ENCODE data around the gene P2RY6.

Gene P2RY6

GRCh38 chr11:73320763-73321603 lies 48.8 kb downstream of the P2RY6 start:
- DNase-seq: no peak

GRCh38 chr11:73321604-73322381 lies 49.7 kb downstream of the P2RY6 start:
- no peak for DNase-seq

GRCh38 chr11:73322382-73323306 lies 50.5 kb downstream of the P2RY6 start:
- no peak for DNase-seq

- DNase-seq: peak; percentile 9
Measured at GRCh38 chr11:73323464-73323863, 51.3 kb downstream of the P2RY6 start.

- DNase-seq: no peak
Measured at GRCh38 chr11:73324116-73324515, 52.0 kb downstream of the P2RY6 start.

GRCh38 chr11:73324665-73325035 lies 52.5 kb downstream of the P2RY6 start:
- no peak for DNase-seq

- no peak for DNase-seq
Measured at GRCh38 chr11:73325036-73325981, 53.2 kb downstream of the P2RY6 start.

GRCh38 chr11:73326929-73327811 lies 55.0 kb downstream of the P2RY6 start:
- DNase-seq: no peak

GRCh38 chr11:73327812-73328364 lies 55.8 kb downstream of the P2RY6 start:
- no peak for DNase-seq

GRCh38 chr11:73330569-73331093 lies 58.5 kb downstream of the P2RY6 start:
- DNase-seq: no peak

- DNase-seq: no peak
Measured at GRCh38 chr11:73331138-73331916, 59.2 kb downstream of the P2RY6 start.

- DNase-seq: no peak
Measured at GRCh38 chr11:73333173-73333572, 61.0 kb downstream of the P2RY6 start.

GRCh38 chr11:73333640-73334383 lies 61.7 kb downstream of the P2RY6 start:
- DNase-seq: no peak

GRCh38 chr11:73334384-73335203 lies 62.5 kb downstream of the P2RY6 start:
- no peak for DNase-seq

GRCh38 chr11:73335204-73335923 lies 63.2 kb downstream of the P2RY6 start:
- peak; percentile 89 for DNase-seq

- DNase-seq: no peak
Measured at GRCh38 chr11:73337846-73338245, 65.7 kb downstream of the P2RY6 start.

- DNase-seq: no peak
Measured at GRCh38 chr11:73338279-73338678, 66.1 kb downstream of the P2RY6 start.
